IPS-15b (cell line): ENCODE measurements around the gene NPC2.

Experiments used
- H3K27me3 ChIP-seq: one replicate; pipeline ENCODE4 v1.6.1; 2013; ENCODE audit warnings: low read length; ENCODE audit not compliant: control insufficient read depth, insufficient read depth
- H3K36me3 ChIP-seq: one replicate; pipeline ENCODE4 v1.6.1; 2013; ENCODE audit warnings: low read length; ENCODE audit not compliant: control insufficient read depth, insufficient read depth
- H3K4me1 ChIP-seq: one replicate; pipeline ENCODE4 v1.6.1; 2013; ENCODE audit warnings: mild to moderate bottlenecking, low read length; ENCODE audit not compliant: control insufficient read depth, insufficient read depth
- H3K4me3 ChIP-seq: one replicate; pipeline ENCODE4 v1.5.1; 2013; ENCODE audit warnings: low read depth, low read length
- H3K9ac ChIP-seq: one replicate; pipeline ENCODE4 v1.6.1; 2013; ENCODE audit warnings: low read depth, mild to moderate bottlenecking, low read length
- H3K9me3 ChIP-seq: one replicate; pipeline ENCODE4 v1.6.1; 2013; ENCODE audit warnings: mild to moderate bottlenecking, low read length; ENCODE audit not compliant: control insufficient read depth, insufficient read depth

The NPC2 gene

DNA sequence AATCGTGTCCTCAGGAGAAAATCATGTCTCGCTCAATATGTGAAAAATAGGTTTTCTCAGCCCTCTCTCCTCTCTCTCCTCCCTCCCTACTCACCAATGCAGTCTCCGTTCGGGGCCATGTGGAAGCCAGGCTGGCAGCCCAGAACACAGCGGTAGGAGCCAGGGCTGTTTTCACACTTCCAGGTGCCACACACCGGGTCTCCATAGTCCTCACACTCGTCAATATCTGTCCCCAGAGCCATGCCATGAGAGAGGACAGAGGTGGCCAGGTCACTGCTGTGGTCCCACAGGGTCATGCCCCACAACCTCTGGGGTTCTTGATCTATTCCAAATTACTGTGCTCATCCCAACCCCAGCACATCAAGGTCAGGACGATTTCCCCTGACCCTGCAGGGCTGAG is 14.0 kb upstream of the NPC2 start:
- no peaks in the 10 kb centered on the region for H3K9me3 ChIP-seq
- H3K27me3 ChIP-seq: no peaks in the 10 kb centered on the region
- H3K9ac ChIP-seq: no peak overlapping the region
- H3K4me1 ChIP-seq: peaks cover 7% of the 10 kb centered on the region
- no peaks in the 10 kb centered on the region for H3K36me3 ChIP-seq
- H3K4me3 ChIP-seq: no peak overlapping the region

GRCh38 chr14:74506411-74506851 is 13.3 kb upstream of the NPC2 start:
- Histone ChIP-seq H3K9ac (no peak overlapping the region), H3K4me1 (peaks cover 11% of the 10 kb centered on the region), H3K36me3 (no peaks in the 10 kb centered on the region), H3K9me3 (no peaks in the 10 kb centered on the region), H3K4me3 (no peak overlapping the region), H3K27me3 (no peaks in the 10 kb centered on the region)

DNA sequence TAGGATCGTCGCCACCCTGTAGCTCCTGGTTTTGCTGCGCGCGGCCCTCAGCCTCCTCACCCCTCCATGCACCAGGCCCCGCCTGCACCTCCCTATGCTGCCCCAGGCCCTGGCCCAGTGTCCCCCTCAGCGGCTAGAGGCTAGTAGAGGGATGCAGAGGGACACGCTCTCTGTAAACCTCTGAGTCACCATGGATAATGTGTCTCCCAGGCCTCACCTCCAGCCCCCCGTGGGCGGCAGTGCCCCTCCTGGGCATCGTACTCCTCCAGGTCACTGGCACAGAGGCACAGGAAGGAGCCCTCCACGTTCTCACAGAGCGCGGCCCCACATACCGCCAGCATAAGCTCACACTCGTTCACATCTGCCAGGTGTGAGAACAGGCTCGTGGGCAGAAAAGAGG is 12.7 kb upstream of the NPC2 start:
- H3K27me3 ChIP-seq: no peaks in the 10 kb centered on the region

GRCh38 chr14:74504874-74505720 is 12.0 kb upstream of the NPC2 start:
- Histone ChIP-seq H3K4me3 (no peak overlapping the region), H3K9me3 (no peaks in the 10 kb centered on the region), H3K27me3 (no peaks in the 10 kb centered on the region), H3K36me3 (no peaks in the 10 kb centered on the region), H3K4me1 (peaks cover 10% of the 10 kb centered on the region), H3K9ac (peak overlapping the region; percentile 24)

More for the DNA sequence above, 12.7 kb upstream of the NPC2 start:
- Histone ChIP-seq H3K9ac (no peak overlapping the region), H3K4me1 (peaks cover 13% of the 10 kb centered on the region), H3K9me3 (no peaks in the 10 kb centered on the region), H3K4me3 (no peak overlapping the region), H3K36me3 (no peaks in the 10 kb centered on the region)

- Histone ChIP-seq H3K27me3 (no peaks in the 10 kb centered on the region), H3K36me3 (no peaks in the 10 kb centered on the region), H3K4me3 (no peak overlapping the region), H3K9me3 (no peaks in the 10 kb centered on the region), H3K4me1 (peaks cover 12% of the 10 kb centered on the region), H3K9ac (no peak overlapping the region)
Observed at GRCh38 chr14:74504412-74504811, 11.3 kb upstream of the NPC2 start.

DNA sequence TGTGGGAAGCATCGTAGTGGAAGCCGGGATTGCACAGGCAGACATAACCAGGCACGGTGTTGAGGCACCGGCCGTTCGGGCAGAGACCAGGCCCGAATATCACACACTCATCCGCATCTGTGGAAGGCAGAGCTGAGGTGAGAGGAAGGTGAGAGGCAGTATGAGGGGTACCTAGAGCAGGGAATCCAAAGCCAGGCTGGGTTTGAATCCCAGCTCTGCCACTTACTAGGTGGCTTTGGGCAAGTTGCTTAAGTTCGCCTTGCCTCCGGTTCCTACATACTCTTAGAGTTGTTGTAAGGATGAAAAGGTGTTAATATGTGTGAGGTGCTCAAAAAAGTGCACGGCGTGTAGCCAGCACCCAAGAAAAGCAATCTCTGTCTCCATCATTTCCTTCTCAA is 10.8 kb upstream of the NPC2 start:
- H3K4me3 ChIP-seq: no peak overlapping the region
- H3K9ac ChIP-seq: no peak overlapping the region
- peaks cover 12% of the 10 kb centered on the region for H3K4me1 ChIP-seq
- H3K27me3 ChIP-seq: no peaks in the 10 kb centered on the region
- no peaks in the 10 kb centered on the region for H3K36me3 ChIP-seq
- no peaks in the 10 kb centered on the region for H3K9me3 ChIP-seq

- Histone ChIP-seq H3K27me3 (no peaks in the 10 kb centered on the region), H3K36me3 (no peaks in the 10 kb centered on the region), H3K9me3 (no peaks in the 10 kb centered on the region), H3K4me1 (peaks cover 12% of the 10 kb centered on the region), H3K9ac (no peak overlapping the region), H3K4me3 (no peak overlapping the region)
Observed at GRCh38 chr14:74503291-74503937, 10.3 kb upstream of the NPC2 start.

- H3K4me1 ChIP-seq: peaks cover 12% of the 10 kb centered on the region
- no peak overlapping the region for H3K9ac ChIP-seq
- H3K4me3 ChIP-seq: no peak overlapping the region
- no peaks in the 10 kb centered on the region for H3K9me3 ChIP-seq
- no peaks in the 10 kb centered on the region for H3K27me3 ChIP-seq
- no peaks in the 10 kb centered on the region for H3K36me3 ChIP-seq
Observed at GRCh38 chr14:74502236-74503019, 9.3 kb upstream of the NPC2 start.

- H3K27me3 ChIP-seq: no peaks in the 10 kb centered on the region
- H3K4me1 ChIP-seq: peaks cover 12% of the 10 kb centered on the region
- H3K4me3 ChIP-seq: no peak overlapping the region
- H3K36me3 ChIP-seq: no peaks in the 10 kb centered on the region
- H3K9me3 ChIP-seq: no peaks in the 10 kb centered on the region
- H3K9ac ChIP-seq: no peak overlapping the region
Observed at GRCh38 chr14:74501691-74502090, 8.6 kb upstream of the NPC2 start.

- Histone ChIP-seq H3K36me3 (no peaks in the 10 kb centered on the region), H3K4me3 (peak overlapping the region; percentile 2), H3K9me3 (no peaks in the 10 kb centered on the region), H3K9ac (no peak overlapping the region), H3K27me3 (no peaks in the 10 kb centered on the region), H3K4me1 (peaks cover 12% of the 10 kb centered on the region)
Observed at GRCh38 chr14:74501135-74501614, 8.1 kb upstream of the NPC2 start.

- H3K9ac ChIP-seq: no peak overlapping the region
- H3K36me3 ChIP-seq: peaks cover 5% of the 10 kb centered on the region
Observed at GRCh38 chr14:74500417-74501134, 7.5 kb upstream of the NPC2 start.

More at GRCh38 chr14:74500417-74501134, 7.5 kb upstream of the NPC2 start:
- peaks cover 12% of the 10 kb centered on the region for H3K4me1 ChIP-seq
- no peaks in the 10 kb centered on the region for H3K9me3 ChIP-seq
- peak overlapping the region; percentile 3 for H3K4me3 ChIP-seq
- H3K27me3 ChIP-seq: no peaks in the 10 kb centered on the region
